ENCODE results near the gene BCAT1.
"Not testable (repeated sequence)": the region's sequence is repeated elsewhere in the genome, so short reads cannot be mapped to it uniquely, and the experiment has no call there.

Gene BCAT1

GRCh38 chr12:24820872-24821271 is 128.0 kb downstream of the BCAT1 start:
- H3K4me3 ChIP-seq (ENCODE audit: low read depth, low read length), result no peak overlapping the region

DNA sequence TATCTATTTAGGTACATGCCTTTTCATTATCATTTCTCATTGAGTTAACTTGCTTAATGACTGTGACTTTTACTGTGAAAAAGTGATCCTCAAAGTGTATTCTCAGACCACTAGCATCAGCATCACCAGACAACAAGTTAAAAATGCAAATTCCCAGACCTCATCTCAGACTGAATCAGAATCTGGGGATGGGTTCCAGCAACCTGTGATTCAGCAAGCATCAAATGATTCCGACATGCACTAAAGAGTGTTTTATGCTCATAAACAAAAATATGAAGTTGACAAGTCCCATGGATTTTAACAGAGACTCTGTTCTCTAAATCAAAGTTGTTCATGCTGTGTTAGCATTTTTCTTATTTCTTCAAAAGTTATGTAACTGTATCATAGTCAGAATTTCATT is 130.6 kb downstream of the BCAT1 start:
- H3K4me3 ChIP-seq (ENCODE audit: low read depth, low read length), result no peak overlapping the region

- no peak overlapping the region for H3K4me3 ChIP-seq (ENCODE audit: low read depth, low read length)
These were observed 133.8 kb downstream of the BCAT1 start for GRCh38 chr12:24815114-24815423.

GRCh38 chr12:24814379-24815113 is 134.4 kb downstream of the BCAT1 start:
- H3K4me3 ChIP-seq (ENCODE audit: low read depth, low read length), result no peak overlapping the region

DNA sequence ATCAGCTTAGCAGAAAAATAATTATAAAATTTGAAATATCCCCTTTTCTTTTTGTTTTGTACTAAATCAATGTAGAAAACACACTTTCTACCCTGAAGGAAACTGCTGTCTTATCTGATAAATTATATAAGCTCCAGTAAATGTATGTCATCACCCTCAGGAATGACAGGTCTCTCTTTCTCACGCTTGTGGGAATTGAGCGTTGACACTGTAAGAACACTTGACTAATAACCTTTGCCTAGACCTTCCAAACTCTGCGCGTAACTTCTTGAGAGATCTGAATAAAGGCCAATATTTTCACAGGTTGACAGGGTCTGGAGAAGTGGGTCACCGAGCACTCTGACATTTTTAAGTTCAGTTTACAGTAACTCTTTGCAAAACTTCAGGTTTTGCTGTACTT is 138.5 kb downstream of the BCAT1 start:
- no peak overlapping the region for H3K4me3 ChIP-seq (ENCODE audit: low read depth, low read length)

DNA sequence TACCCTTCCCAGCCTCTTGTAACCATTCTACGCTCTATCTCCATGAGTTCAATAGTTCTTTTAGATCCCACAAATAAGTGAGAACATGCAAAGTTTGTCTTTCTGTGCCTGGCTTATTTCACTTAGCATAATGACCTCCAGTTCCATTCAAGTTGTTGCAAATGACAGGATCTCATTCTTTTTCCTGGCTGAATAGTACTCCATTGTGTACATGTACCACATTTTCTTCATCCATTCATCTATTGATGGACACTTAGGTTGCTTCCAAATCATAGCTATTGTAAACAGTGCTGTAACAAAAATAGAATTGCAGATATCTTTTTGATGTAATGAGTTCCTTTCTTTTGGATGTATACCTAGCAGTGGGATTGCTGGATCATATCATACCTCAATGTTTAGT is 139.6 kb downstream of the BCAT1 start:
- not testable (repeated sequence) for H3K4me3 ChIP-seq (ENCODE audit: low read depth, low read length)

GRCh38 chr12:24808651-24809050 is 140.2 kb downstream of the BCAT1 start:
- no peak overlapping the region for H3K4me3 ChIP-seq (ENCODE audit: low read depth, low read length)

DNA sequence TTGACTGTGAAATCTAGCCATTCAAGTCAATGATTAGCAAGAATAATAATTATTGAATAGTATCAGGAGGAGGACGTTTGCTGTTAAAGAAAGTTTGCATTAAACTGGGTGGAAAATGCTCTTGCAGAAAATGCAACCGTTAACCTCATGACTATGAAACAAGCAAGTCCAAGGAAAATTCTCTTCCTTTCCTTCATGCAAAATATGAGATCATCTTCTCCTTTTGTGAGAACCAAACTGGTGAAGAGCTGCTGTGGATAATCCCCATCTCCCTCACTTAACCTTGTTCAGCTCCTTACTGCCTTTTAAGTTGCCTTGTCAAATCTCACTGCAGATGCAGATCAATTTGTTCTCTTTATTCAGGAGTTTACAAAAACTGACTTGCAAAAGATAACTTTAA is 142.5 kb downstream of the BCAT1 start:
- no peak overlapping the region for H3K4me3 ChIP-seq (ENCODE audit: low read depth, low read length)

- no peak overlapping the region for H3K4me3 ChIP-seq (ENCODE audit: low read depth, low read length)
These were observed 145.3 kb downstream of the BCAT1 start for GRCh38 chr12:24803430-24804245.

- no peak overlapping the region for H3K4me3 ChIP-seq (ENCODE audit: low read depth, low read length)
These were observed 150.6 kb downstream of the BCAT1 start for GRCh38 chr12:24798335-24798734.

GRCh38 chr12:24797901-24798300 is 151.0 kb downstream of the BCAT1 start:
- H3K4me3 ChIP-seq (ENCODE audit: low read depth, low read length), result no peak overlapping the region

GRCh38 chr12:24796876-24797275 is 152.0 kb downstream of the BCAT1 start:
- no peak overlapping the region for H3K4me3 ChIP-seq (ENCODE audit: low read depth, low read length)

DNA sequence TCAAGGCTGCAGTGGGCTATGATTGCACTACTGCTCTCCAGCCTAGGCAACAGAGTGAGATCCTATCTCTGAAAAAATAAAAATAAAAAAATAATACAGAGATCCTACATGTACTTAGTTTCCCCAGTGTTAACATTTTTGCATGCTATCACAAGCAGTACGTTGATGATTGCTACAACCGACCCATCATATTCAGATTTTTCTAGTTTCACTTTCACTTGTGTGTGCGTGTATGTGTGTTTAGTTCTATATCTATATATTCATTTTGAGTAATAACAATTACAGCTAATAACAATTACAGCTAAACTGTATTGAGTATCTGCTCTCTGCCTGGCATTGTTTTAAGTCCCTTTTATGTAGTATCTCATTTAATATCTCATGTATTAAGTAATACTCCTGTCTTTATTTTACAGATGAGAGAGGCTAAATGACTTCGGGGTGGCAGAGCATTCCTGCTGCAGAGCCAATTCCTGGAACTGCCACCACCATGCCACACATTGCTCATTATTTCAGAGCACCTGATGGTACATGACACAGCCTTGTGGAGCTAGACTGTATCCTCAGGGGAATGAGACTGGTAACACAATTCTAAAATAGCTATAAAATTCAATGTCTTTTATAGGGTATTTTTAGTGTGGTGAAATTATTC is 153.1 kb downstream of the BCAT1 start:
- no peak overlapping the region for H3K4me3 ChIP-seq (ENCODE audit: low read depth, low read length)

GRCh38 chr12:24791622-24792021 is 157.3 kb downstream of the BCAT1 start:
- no peak overlapping the region for H3K4me3 ChIP-seq (ENCODE audit: low read depth, low read length)

DNA sequence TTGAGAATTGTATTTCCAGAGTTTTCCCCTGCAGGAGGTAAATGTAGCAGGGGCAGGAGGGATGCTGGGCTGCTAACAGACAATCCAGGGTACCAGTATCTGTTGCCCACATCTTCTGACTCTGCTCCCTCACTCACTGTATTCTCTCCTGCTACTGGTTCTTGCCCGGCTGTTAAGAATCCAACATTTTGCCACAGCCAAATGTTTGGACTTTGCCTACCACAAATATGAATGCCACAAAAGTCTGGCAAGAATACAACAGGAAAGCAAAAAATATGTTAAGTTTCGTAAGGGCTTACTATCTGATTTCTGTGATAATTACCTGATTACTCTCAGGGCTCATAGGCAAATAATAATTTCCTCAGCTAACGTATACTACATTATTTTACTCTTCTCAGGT is 160.0 kb downstream of the BCAT1 start:
- H3K4me3 ChIP-seq (ENCODE audit: low read depth, low read length), result no peak overlapping the region

DNA sequence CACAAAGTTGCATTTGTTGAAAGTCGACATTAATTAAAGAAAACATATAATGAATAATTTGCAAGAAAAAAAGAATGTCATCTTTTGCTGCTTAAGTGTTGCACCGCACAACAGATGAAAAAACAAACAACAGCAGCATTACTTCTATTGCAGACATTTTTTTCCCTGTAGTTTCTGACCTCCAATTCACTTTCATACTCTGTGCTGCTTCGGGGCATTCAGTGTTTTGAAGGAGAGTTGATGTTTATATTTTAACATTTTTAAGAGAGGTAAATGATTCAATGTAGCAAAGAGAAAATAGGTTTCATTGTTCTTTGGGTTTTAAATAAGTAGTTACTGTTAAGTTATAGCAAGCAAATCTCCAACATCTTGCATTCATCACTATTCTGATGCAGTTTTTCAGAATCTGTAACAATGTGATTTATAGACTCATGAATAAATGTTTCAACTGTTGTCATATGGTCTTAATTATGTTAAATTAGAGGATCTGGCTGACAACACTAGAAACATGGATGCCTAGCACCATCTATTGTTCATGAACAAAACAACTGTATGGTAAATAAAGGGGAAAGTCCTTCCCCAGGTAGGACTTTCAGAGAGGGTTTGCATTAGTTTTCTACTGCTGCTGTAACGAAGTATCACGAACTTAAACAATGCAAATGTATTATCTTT is 168.1 kb downstream of the BCAT1 start:
- H3K4me3 ChIP-seq (ENCODE audit: low read depth, low read length), result no peak overlapping the region

DNA sequence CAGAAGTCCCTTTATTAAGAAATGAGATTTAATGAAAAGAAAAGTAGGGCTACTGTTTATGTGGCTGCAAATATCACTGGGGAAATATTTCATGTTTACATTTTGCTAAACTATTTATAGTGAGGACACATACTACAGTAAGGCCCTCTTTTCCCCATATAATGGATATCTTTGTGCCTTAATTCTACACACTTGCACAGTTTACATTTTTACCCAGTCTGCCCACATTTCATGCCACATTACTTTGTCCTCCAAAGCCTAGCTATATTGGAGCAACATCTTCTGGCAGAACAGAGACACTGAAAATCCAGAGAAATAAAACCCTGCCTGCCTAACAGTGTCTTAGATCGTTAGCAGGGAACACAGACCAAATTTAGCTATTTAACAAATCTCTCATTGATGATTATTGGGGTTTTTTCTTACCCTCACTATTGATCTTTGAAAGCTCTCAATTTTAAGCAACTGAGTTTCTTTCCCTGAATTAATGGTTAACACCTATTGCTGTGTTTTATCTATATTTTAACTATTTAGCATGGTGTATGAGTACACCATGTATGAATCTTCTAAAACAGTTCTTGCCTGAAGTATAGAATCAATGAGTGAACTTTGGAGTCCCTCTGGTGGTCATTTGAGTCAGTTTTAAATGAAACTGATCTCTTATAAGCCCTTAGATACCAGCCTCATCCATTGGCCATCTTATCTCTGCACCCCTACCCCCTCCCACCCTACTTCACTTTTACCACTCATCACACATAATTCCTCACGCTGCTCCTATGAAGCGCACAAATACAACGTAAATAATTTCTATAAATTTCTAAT is 170.2 kb downstream of the BCAT1 start:
- H3K4me3 ChIP-seq (ENCODE audit: low read depth, low read length), result no peak overlapping the region

DNA sequence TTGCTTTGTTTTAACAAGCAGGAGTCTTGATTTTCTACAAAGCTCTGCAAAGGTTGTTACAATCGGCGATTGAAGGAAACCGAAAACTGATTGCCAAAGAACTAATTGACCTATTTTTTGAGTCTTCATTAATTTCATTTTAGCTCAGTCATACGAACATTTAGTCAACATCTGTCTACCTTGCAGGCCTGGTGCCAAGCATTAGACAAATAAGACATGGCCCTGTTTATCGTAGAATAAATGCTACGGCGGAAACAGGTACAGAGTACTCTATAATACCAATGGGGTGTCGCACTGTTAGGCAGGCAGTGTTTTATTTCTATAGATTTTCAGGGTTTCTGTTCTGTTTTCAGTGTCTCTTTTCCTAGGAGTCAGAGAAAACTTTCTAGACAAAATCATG is 171.5 kb downstream of the BCAT1 start:
- H3K4me3 ChIP-seq (ENCODE audit: low read depth, low read length), result no peak overlapping the region

DNA sequence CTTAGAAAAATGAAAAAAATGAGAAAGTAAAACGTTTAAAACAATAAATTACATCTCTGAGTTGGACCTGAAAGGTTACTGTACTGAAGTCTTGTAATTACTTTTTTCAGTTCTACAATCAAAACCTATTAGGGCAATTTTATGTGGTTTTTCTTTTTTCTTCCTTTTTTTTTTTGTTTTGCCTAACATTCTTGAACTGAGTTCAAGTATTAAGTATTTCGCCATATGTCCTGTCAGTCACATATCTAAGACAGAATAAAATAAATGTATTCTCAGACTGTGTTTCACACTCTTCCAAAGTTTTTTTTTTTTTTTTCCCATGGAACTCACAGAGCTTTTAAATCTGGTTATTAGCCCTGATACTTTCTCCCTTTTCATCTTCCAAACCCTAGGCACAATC is 172.0 kb downstream of the BCAT1 start:
- H3K4me3 ChIP-seq (ENCODE audit: low read depth, low read length), result no peak overlapping the region

- no peak overlapping the region for H3K4me3 ChIP-seq (ENCODE audit: low read depth, low read length)
These were observed 173.8 kb downstream of the BCAT1 start for GRCh38 chr12:24775073-24775472.

DNA sequence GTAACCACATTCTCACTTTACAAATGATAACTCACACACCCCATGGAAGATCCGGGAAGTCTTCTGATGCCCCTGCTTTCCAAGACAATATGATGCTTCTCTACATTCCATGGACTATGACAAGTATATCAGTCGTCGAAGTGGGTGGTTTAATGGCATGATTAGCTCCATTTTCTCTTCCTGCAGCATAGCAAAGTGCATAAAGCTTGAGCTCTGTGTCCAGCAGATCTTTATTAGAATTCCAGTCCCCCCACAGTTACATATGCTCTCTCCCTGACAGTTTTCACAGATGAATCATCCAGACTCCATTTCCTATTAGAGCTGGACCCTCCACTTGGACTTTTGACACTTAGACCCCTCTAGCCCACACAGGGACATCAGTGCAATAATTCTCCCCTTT is 174.9 kb downstream of the BCAT1 start:
- no peak overlapping the region for H3K4me3 ChIP-seq (ENCODE audit: low read depth, low read length)
